Measurements from ENCODE around the gene NAA80.

The NAA80 gene

DNA sequence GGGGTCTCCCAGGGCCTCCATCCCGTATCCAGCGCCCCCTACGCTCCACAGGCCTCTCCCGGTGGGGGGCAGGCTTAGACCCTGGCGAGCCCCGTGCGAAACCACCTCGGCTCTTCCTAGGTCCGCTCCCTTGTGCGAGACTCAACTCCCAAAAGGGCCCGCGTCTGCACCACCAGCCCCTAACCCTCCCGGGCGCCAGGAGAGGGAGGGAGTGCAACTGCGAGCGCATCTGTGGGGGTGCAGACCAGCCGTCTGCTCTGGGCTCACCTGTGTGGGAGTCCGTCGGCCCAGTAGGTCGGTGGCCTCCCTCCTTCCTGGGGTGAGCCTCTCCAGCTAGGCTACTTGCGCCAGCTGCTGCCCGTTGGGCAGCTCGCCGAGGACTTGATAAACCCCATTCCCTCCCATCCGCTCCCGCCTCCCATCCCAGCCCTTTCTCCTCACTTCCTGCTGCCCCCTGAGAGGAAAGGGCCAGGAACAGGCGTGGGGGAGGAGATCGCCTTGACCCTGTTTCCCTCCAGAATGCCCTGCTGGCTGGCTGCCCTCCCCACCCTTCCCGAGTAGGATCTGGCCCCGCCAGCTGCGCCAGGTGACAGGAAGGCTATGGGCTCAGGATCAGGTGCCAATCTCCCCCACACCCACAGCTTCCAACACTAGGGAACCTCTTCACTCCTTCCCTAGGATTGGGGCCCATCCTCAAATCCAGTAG, 23.3 kb upstream of the NAA80 start, which contains the start of gene HYAL2:
TSS of gene HYAL2 (minus strand) at position 360 of the 706 bp plus-strand sequence. CDS start 2,256 bp downstream, outside the sequence.
- Histone ChIP-seq H3K14ac (ENCODE audit: low read length) (peak within 1 kb of the TSS; percentile 39), H2AFZ (ENCODE audit: low read length) (peak within 1 kb of the TSS; percentile 99), H3K27me3 (ENCODE audit: control insufficient read depth in 3 of 3, insufficient read depth in 3 of 3, low read depth in 1 of 3, low read length in 3 of 3) (no peaks in the 10 kb centered on the region), H3K79me1 (ENCODE audit: low read depth, low read length) (peaks cover 25% of the 10 kb centered on the region), H3K4me2 (ENCODE audit: insufficient read depth, low read length, poor library complexity, severe bottlenecking) (peak within 1 kb of the TSS; percentile 95), H2BK12ac (ENCODE audit: low read length) (peak within 1 kb of the TSS; percentile 68), H3K23ac (ENCODE audit: low read depth, low read length, poor library complexity) (peak within 1 kb of the TSS; percentile 97), H3K4me3 (ENCODE audit: low read length in 2 of 2) (peak within 1 kb of the TSS; percentile 61 to 84), H3K9ac (ENCODE audit: low read depth, low read length, poor library complexity) (peak within 1 kb of the TSS; percentile 67), H3K36me3 (replicated peaks in 1 of 2; ENCODE audit: control insufficient read depth in 2 of 2, insufficient read depth in 2 of 2, low read length in 2 of 2) (peaks cover 33 to 57% of the 10 kb centered on the region in 2 donors), H3K18ac (ENCODE audit: low read length) (peak within 1 kb of the TSS; percentile 94), H4K8ac (ENCODE audit: low read depth, low read length) (no peak within 1 kb of the TSS), H2BK5ac (ENCODE audit: low read length) (peak within 1 kb of the TSS; percentile 98), H4K91ac (ENCODE audit: low read depth, low read length, poor library complexity) (peak within 1 kb of the TSS; percentile 87), H3K9me3 (replicated peaks in 1 of 2; ENCODE audit: control insufficient read depth in 2 of 2, insufficient read depth in 1 of 2, low read depth in 1 of 2, low read length in 2 of 2) (no peaks in the 10 kb centered on the region), H2AK5ac (ENCODE audit: low read depth, low read length) (peak within 1 kb of the TSS; percentile 90), H3K4ac (ENCODE audit: low read length) (peak within 1 kb of the TSS; percentile 66), H2BK15ac (ENCODE audit: low read length) (peak within 1 kb of the TSS; percentile 99), H3K27ac (replicated peaks; ENCODE audit: low read length) (peak within 1 kb of the TSS; percentile 90), H3K4me1 (ENCODE audit: control insufficient read depth in 2 of 2, insufficient read depth in 1 of 2, low read depth in 1 of 2, low read length in 2 of 2) (peaks cover 30 to 35% of the 10 kb centered on the region in 2 donors), H2BK120ac (ENCODE audit: low read depth, low read length) (peak within 1 kb of the TSS; percentile 99)
- no peak for DNase-seq (ENCODE audit: low spot score)
- no CpG with 5 or more reads among the region's 31 CpGs for WGBS, 2 donors (ENCODE audit: extremely low coverage in 2 of 2, insufficient read length in 2 of 2, insufficient replicate concordance in 1 of 2)

DNA sequence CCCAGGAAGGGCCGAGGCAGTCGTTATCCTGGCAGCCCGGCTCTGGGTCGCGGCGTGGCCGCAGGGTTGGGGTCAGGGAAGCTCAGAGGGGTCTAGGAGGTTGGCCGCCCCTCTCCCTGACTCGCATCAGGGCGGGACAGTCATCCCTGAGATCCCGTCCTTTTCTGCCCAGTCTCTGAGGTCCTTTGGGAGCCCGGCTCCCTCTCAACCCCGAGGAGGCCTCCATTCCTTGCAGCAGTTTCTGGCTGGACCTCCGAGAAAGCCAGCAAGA, 22.8 kb upstream of the NAA80 start:
- H3K23ac ChIP-seq (ENCODE audit: low read depth, low read length, poor library complexity): peak overlapping the region; percentile 48
- H2BK120ac ChIP-seq (ENCODE audit: low read depth, low read length): peak overlapping the region; percentile 94
- peak overlapping the region; percentile 99 for H2BK15ac ChIP-seq (ENCODE audit: low read length)
- peak overlapping the region; percentile 99 for H2AFZ ChIP-seq (ENCODE audit: low read length)
- DNase-seq (ENCODE audit: low spot score): no peak
- H3K4me1 ChIP-seq (ENCODE audit: control insufficient read depth in 2 of 2, insufficient read depth in 1 of 2, low read depth in 1 of 2, low read length in 2 of 2): peaks cover 29 to 36% of the 10 kb centered on the region in 2 donors
- H3K14ac ChIP-seq (ENCODE audit: low read length): peak overlapping the region; percentile 39
- peak overlapping the region; percentile 66 for H3K4ac ChIP-seq (ENCODE audit: low read length)
- H3K79me1 ChIP-seq (ENCODE audit: low read depth, low read length): peaks cover 25% of the 10 kb centered on the region
- peaks cover 0 to 2% of the 10 kb centered on the region in 2 donors for H3K9me3 ChIP-seq (replicated peaks in 1 of 2; ENCODE audit: control insufficient read depth in 2 of 2, insufficient read depth in 1 of 2, low read depth in 1 of 2, low read length in 2 of 2)
- H3K36me3 ChIP-seq (replicated peaks in 1 of 2; ENCODE audit: control insufficient read depth in 2 of 2, insufficient read depth in 2 of 2, low read length in 2 of 2): peaks cover 37 to 62% of the 10 kb centered on the region in 2 donors
- H3K9ac ChIP-seq (ENCODE audit: low read depth, low read length, poor library complexity): no peak overlapping the region
- H3K27me3 ChIP-seq (ENCODE audit: control insufficient read depth in 3 of 3, insufficient read depth in 3 of 3, low read depth in 1 of 3, low read length in 3 of 3): no peaks in the 10 kb centered on the region
- no peak overlapping the region for H4K91ac ChIP-seq (ENCODE audit: low read depth, low read length, poor library complexity)
- peak overlapping the region; percentile 61 to 67 for H3K4me3 ChIP-seq (ENCODE audit: low read length in 2 of 2)
- H3K18ac ChIP-seq (ENCODE audit: low read length): peak overlapping the region; percentile 94
- H4K8ac ChIP-seq (ENCODE audit: low read depth, low read length): no peak overlapping the region
- peak overlapping the region; percentile 46 for H2BK12ac ChIP-seq (ENCODE audit: low read length)
- H2AK5ac ChIP-seq (ENCODE audit: low read depth, low read length): peak overlapping the region; percentile 90
- no CpG with 5 or more reads among the region's 14 CpGs for WGBS, 2 donors (ENCODE audit: extremely low coverage in 2 of 2, insufficient read length in 2 of 2, insufficient replicate concordance in 1 of 2)
- H3K27ac ChIP-seq (replicated peaks; ENCODE audit: low read length): peak overlapping the region; percentile 90
- peak overlapping the region; percentile 54 for H3K4me2 ChIP-seq (ENCODE audit: insufficient read depth, low read length, poor library complexity, severe bottlenecking)
- peak overlapping the region; percentile 15 for H2BK5ac ChIP-seq (ENCODE audit: low read length)

GRCh38 chr3:50321336-50322114, 22.3 kb upstream of the NAA80 start:
- peak overlapping the region; percentile 95 for H3K4me2 ChIP-seq (ENCODE audit: insufficient read depth, low read length, poor library complexity, severe bottlenecking)
- H2BK15ac ChIP-seq (ENCODE audit: low read length): peak overlapping the region; percentile 99
- H3K14ac ChIP-seq (ENCODE audit: low read length): peak overlapping the region; percentile 39
- H3K27ac ChIP-seq (replicated peaks; ENCODE audit: low read length): peak overlapping the region; percentile 90
- H2BK5ac ChIP-seq (ENCODE audit: low read length): peak overlapping the region; percentile 98
- H3K4me1 ChIP-seq (ENCODE audit: control insufficient read depth in 2 of 2, insufficient read depth in 1 of 2, low read depth in 1 of 2, low read length in 2 of 2): peaks cover 27 to 39% of the 10 kb centered on the region in 2 donors
- peaks cover 29% of the 10 kb centered on the region for H3K79me1 ChIP-seq (ENCODE audit: low read depth, low read length)
- H3K9ac ChIP-seq (ENCODE audit: low read depth, low read length, poor library complexity): peak overlapping the region; percentile 82
- peak overlapping the region; percentile 99 for H2BK120ac ChIP-seq (ENCODE audit: low read depth, low read length)
- no peak overlapping the region for H4K8ac ChIP-seq (ENCODE audit: low read depth, low read length)
- peak overlapping the region; percentile 61 to 84 for H3K4me3 ChIP-seq (ENCODE audit: low read length in 2 of 2)
- peak overlapping the region; percentile 90 for H4K91ac ChIP-seq (ENCODE audit: low read depth, low read length, poor library complexity)
- peak overlapping the region; percentile 99 for H2AFZ ChIP-seq (ENCODE audit: low read length)
- peaks cover 0 to 2% of the 10 kb centered on the region in 2 donors for H3K9me3 ChIP-seq (replicated peaks in 1 of 2; ENCODE audit: control insufficient read depth in 2 of 2, insufficient read depth in 1 of 2, low read depth in 1 of 2, low read length in 2 of 2)
- WGBS, 2 donors (ENCODE audit: extremely low coverage in 2 of 2, insufficient read length in 2 of 2, insufficient replicate concordance in 1 of 2): no CpG with 5 or more reads among the region's 59 CpGs
- H3K27me3 ChIP-seq (ENCODE audit: control insufficient read depth in 3 of 3, insufficient read depth in 3 of 3, low read depth in 1 of 3, low read length in 3 of 3): no peaks in the 10 kb centered on the region
- peak overlapping the region; percentile 90 for H2AK5ac ChIP-seq (ENCODE audit: low read depth, low read length)
- peaks cover 43 to 64% of the 10 kb centered on the region in 2 donors for H3K36me3 ChIP-seq (replicated peaks in 1 of 2; ENCODE audit: control insufficient read depth in 2 of 2, insufficient read depth in 2 of 2, low read length in 2 of 2)
- peak overlapping the region; percentile 66 for H3K4ac ChIP-seq (ENCODE audit: low read length)
- peak; percentile 94 for DNase-seq (ENCODE audit: low spot score)
- H3K23ac ChIP-seq (ENCODE audit: low read depth, low read length, poor library complexity): peak overlapping the region; percentile 97
- H2BK12ac ChIP-seq (ENCODE audit: low read length): no peak overlapping the region
- peak overlapping the region; percentile 99 for H3K18ac ChIP-seq (ENCODE audit: low read length)
